ENCODE results near the gene CDC14A. TPM values are rescaled to one million over a fixed set of nuclear protein-coding genes. Genes with fewer than 3 reads are reported as not detected.

Gene CDC14A
- polyA plus RNA-seq, 1 of the 3 experiments (the other 2 are of a cell fraction): 2.2 TPM

- ChIA-PET POLR2A (no interaction called here), CTCF (interaction anchor here (0.6 to 13.5 kb wide), 57 partner anchors 9 to 1450 kb away, joined by 3 to 263 read pairs (median 4); partner anchors contain the start of genes CDC14A, DBT, RTCA and SLC30A7)
- Histone ChIP-seq H2AFZ (ENCODE audit: low read depth) (peak overlapping the region; percentile 36; the same call in 1 of the 2 replicates), H3K9ac (no peak overlapping the region), H3K4me2 (0 out of 2 replicates have a peak overlapping the region, but pooled peaks have one; percentile 5), H4K20me1 (ENCODE audit: insufficient read depth) (no peaks in the 10 kb centered on the region), H3K36me3 (replicated peaks in 1 of 2; ENCODE audit: control insufficient read depth in 1 of 2, insufficient read depth in 2 of 2, low read length in 1 of 2) (no peaks in the 10 kb centered on the region), H3K9me2 (no peaks in the 10 kb centered on the region), H3K79me2 (ENCODE audit: insufficient read depth) (no peaks in the 10 kb centered on the region), H3K4me1 (ENCODE audit: control insufficient read depth in 1 of 2, insufficient read depth in 2 of 2, low read depth in 1 of 2, low read length in 1 of 2) (peaks cover 0 to 9% of the 10 kb centered on the region in 2 experiments; a peak in 2 of 4 replicates), H3F3A (replicated peaks; ENCODE audit: insufficient read depth) (no peaks in the 10 kb centered on the region), H3K27me3 (ENCODE audit: insufficient read depth) (no peaks in the 10 kb centered on the region), H3K4me3 (ENCODE audit: low read depth in 2 of 2, low read length in 1 of 2) (no peak overlapping the region), H3K9me3 (no peaks in the 10 kb centered on the region), H3K27ac (ENCODE audit: low read depth in 2 of 2, low read length in 1 of 2) (no peak overlapping the region)
- TF ChIP-seq NRF1 (IDR thresholded peaks at IDR 0.05; ENCODE audit: low read depth, low read length) (no peak), MXI1 (IDR thresholded peaks at IDR 0.05; ENCODE audit: low read depth, low read length) (no peak), CTCF (IDR thresholded peaks at IDR 0.05) (peak; percentile 91), RXRA (IDR thresholded peaks at IDR 0.05; ENCODE audit: borderline replicate concordance, low read depth) (no peak), SMC3 (IDR thresholded peaks at IDR 0.05; ENCODE audit: low read depth, low read length) (peak; percentile 84), RAD21 (IDR thresholded peaks at IDR 0.05; ENCODE audit: low read length) (peak; percentile 97), EZH2phosphoT487 (IDR thresholded peaks at IDR 0.05; ENCODE audit: borderline replicate concordance, low read depth) (no peak)
- DNase-seq: peak; percentile 62
- WGBS (ENCODE audit: low lambda C conversion rate): 28% methylated on average over 12 of the region's 12 CpGs
Observed at GRCh38 chr1:100459358-100460114, 107.2 kb downstream of the CDC14A start.

- no peak for DNase-seq
- Histone ChIP-seq H3K9me2 (no peaks in the 10 kb centered on the region), H4K20me1 (ENCODE audit: insufficient read depth) (no peaks in the 10 kb centered on the region), H3K4me2 (no peak overlapping the region), H3F3A (replicated peaks; ENCODE audit: insufficient read depth) (no peaks in the 10 kb centered on the region), H3K27ac (ENCODE audit: low read depth in 2 of 2, low read length in 1 of 2) (no peak overlapping the region), H3K27me3 (ENCODE audit: insufficient read depth) (no peaks in the 10 kb centered on the region), H2AFZ (ENCODE audit: low read depth) (no peak overlapping the region), H3K9me3 (no peaks in the 10 kb centered on the region), H3K36me3 (replicated peaks in 1 of 2; ENCODE audit: control insufficient read depth in 1 of 2, insufficient read depth in 2 of 2, low read length in 1 of 2) (no peaks in the 10 kb centered on the region), H3K4me1 (ENCODE audit: control insufficient read depth in 1 of 2, insufficient read depth in 2 of 2, low read depth in 1 of 2, low read length in 1 of 2) (peaks cover 0 to 9% of the 10 kb centered on the region in 2 experiments; a peak in 2 of 4 replicates), H3K79me2 (ENCODE audit: insufficient read depth) (no peaks in the 10 kb centered on the region), H3K4me3 (ENCODE audit: low read depth in 2 of 2, low read length in 1 of 2) (no peak overlapping the region), H3K9ac (no peak overlapping the region)
- ChIA-PET CTCF (interaction anchor here (0.7 to 13.5 kb wide), 7 partner anchors 8 to 651 kb away, joined by 3 to 263 read pairs (median 3); partner anchors contain the start of gene RTCA), POLR2A (no interaction called here)
- WGBS (ENCODE audit: low lambda C conversion rate): 88% methylated on average over 4 of the region's 4 CpGs
- TF ChIP-seq TAF1 (IDR thresholded peaks at IDR 0.05; ENCODE audit: borderline replicate concordance, low read depth, low read length) (no peak), FOXJ3 (CRISPR knock-in tag; IDR thresholded peaks at IDR 0.05) (no peak), POLR2AphosphoS5 (IDR thresholded peaks at IDR 0.05; ENCODE audit: low read depth, low read length) (no peak), JUND (IDR thresholded peaks at IDR 0.05) (no peak), NFIC (IDR thresholded peaks at IDR 0.05; ENCODE audit: borderline replicate concordance) (no peak), GABPA (IDR thresholded peaks at IDR 0.05; ENCODE audit: low read depth) (no peak), NRF1 (IDR thresholded peaks at IDR 0.05; ENCODE audit: low read depth, low read length) (no peak), TCF12 (IDR thresholded peaks at IDR 0.05) (no peak), GATA2 (CRISPR knock-in tag; IDR thresholded peaks at IDR 0.05) (no peak), ELF1 (IDR thresholded peaks at IDR 0.05) (no peak), MXI1 (IDR thresholded peaks at IDR 0.05; ENCODE audit: low read depth, low read length) (no peak), FOXM1 (IDR thresholded peaks at IDR 0.05; ENCODE audit: low read depth) (no peak), MEF2A (IDR thresholded peaks at IDR 0.05; ENCODE audit: borderline replicate concordance, low read depth) (no peak), YY1 (IDR thresholded peaks at IDR 0.05; ENCODE audit: low read depth) (no peak), ZBTB33 (IDR thresholded peaks at IDR 0.05; ENCODE audit: borderline replicate concordance, low read depth) (no peak), TEAD4 (IDR thresholded peaks at IDR 0.05; ENCODE audit: borderline replicate concordance, insufficient read depth) (no peak)
Observed at GRCh38 chr1:100461222-100461621, 108.9 kb downstream of the CDC14A start.

Measured in SK-N-SH (cell line).